Glutamatergic neuron (in vitro differentiated cells): ENCODE data around the gene HOOK1. TPM values are rescaled to one million over a fixed set of nuclear protein-coding genes. Genes with fewer than 3 reads are reported as not detected.

ENCODE experiments used
- DNase-seq: peaks from one replicate; pipeline ENCODE4 v3.0.0; 2022
- H3K27ac Mint-ChIP-seq: one replicate; pipeline ENCODE4 v1.8.0; 2020; ENCODE audit warnings: mild to moderate bottlenecking, mixed read lengths, inconsistent platforms; ENCODE audit not compliant: unreplicated experiment
- H3K27me3 Mint-ChIP-seq: one replicate; pipeline ENCODE4 v1.8.0; 2020; ENCODE audit warnings: mild to moderate bottlenecking, moderate library complexity, mixed read lengths, inconsistent platforms; ENCODE audit not compliant: unreplicated experiment
- H3K36me3 Mint-ChIP-seq: one replicate; pipeline ENCODE4 v1.8.0; 2020; ENCODE audit warnings: mild to moderate bottlenecking, mixed read lengths, inconsistent platforms; ENCODE audit not compliant: unreplicated experiment
- H3K4me1 Mint-ChIP-seq: one replicate; pipeline ENCODE4 v1.8.0; 2020; ENCODE audit warnings: mild to moderate bottlenecking, low read depth, mixed read lengths, inconsistent platforms; ENCODE audit not compliant: unreplicated experiment
- H3K4me3 Mint-ChIP-seq: one replicate; pipeline ENCODE4 v1.8.0; 2020; ENCODE audit warnings: mild to moderate bottlenecking, mixed read lengths, inconsistent platforms; ENCODE audit not compliant: unreplicated experiment
- H3K9me3 Mint-ChIP-seq: one replicate; pipeline ENCODE4 v1.8.0; 2020; ENCODE audit warnings: mild to moderate bottlenecking, moderate library complexity, mixed read lengths, inconsistent platforms; ENCODE audit not compliant: unreplicated experiment
- CTCF ChIP-seq: fragments of 200-600 bp; sonication (generic); IDR thresholded peaks from one replicate; pipeline ENCODE4 v1.5.0; 2021; ENCODE audit not compliant: partially characterized antibody, unreplicated experiment
- total RNA-seq: library from RNA; stranded (reverse); fragmentation: NEBNext Ultra II Directional; extraction: Animal tissue kit (Norgen Biotek cat#: 25700); gene quantifications from one replicate; pipeline ENCODE4 v1.2.1, GENCODE V29; 2021; ENCODE audit not compliant: unreplicated experiment

HOOK1 gene
- total RNA-seq, 1 donor from 2014 or later: 2.1 TPM

- Mint-ChIP-seq H3K27me3 (no peaks in the 10 kb centered on the region), H3K9me3 (peaks cover 3% of the 10 kb centered on the region), H3K27ac (no peak overlapping the region), H3K4me1 (no peaks in the 10 kb centered on the region), H3K36me3 (no peaks in the 10 kb centered on the region), H3K4me3 (no peak overlapping the region)
- no peak for DNase-seq
- no peak for TF ChIP-seq CTCF
These were observed 1.6 kb downstream of the HOOK1 start for GRCh38 chr1:59816318-59816878.

GRCh38 chr1:59819566-59820438, 5.1 kb downstream of the HOOK1 start:
- no peak for DNase-seq
- TF ChIP-seq CTCF: no peak

DNA sequence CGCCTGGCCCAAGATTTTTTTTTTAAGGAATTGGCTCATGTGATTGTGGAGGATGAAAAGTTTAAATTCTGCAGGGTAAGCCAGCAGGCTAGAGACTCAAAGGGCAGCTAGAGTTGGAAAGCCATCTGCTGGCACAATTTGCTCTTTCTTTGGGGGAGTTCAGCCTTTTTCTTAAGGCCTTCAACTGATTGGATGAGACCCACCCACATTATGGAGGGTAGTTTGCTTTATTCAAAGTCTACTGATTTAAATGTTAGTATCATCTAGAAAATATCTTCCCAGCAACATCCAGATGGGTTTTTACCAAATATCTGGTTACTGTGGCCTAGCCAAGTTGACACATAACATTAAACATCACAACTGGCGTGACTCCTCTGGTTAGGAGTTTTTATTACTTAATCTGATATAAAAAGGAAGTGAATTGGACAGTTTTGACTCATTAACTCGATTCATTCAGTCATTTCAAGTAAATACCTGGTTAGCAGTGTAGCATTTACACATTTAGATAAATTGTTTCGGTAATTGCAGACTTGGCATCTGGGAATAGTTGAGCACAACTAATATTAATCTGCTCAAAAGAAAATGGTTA, 12.4 kb downstream of the HOOK1 start:
- H3K9me3 Mint-ChIP-seq: no peaks in the 10 kb centered on the region
- no peaks in the 10 kb centered on the region for H3K27me3 Mint-ChIP-seq
- no peak for DNase-seq
- H3K36me3 Mint-ChIP-seq: no peaks in the 10 kb centered on the region
- TF ChIP-seq CTCF: no peak
- H3K4me3 Mint-ChIP-seq: no peak overlapping the region
- no peaks in the 10 kb centered on the region for H3K4me1 Mint-ChIP-seq
- no peak overlapping the region for H3K27ac Mint-ChIP-seq

More at GRCh38 chr1:59819566-59820438, 5.1 kb downstream of the HOOK1 start:
- Mint-ChIP-seq H3K36me3 (no peaks in the 10 kb centered on the region), H3K27ac (no peak overlapping the region), H3K9me3 (peaks cover 2% of the 10 kb centered on the region), H3K4me3 (no peak overlapping the region), H3K4me1 (no peaks in the 10 kb centered on the region), H3K27me3 (no peaks in the 10 kb centered on the region)

DNA sequence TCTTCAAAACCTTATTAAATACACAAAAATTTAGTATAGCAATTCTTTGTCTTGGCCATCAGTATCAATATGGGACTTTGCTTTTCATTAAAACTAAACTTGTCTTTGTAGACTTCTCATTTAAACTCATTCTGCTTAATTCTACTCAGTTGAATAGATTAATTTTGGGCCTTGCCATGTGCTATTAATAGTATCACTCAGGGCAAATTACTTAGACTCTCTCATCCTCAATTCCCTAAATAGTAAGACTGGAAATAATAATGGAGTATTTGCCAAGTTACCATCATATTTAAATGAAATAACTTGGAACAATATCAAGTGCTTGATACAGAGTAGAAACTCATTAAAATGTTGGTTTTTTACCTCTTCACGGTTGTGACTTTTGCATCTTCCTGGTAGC, 13.4 kb downstream of the HOOK1 start:
- Mint-ChIP-seq H3K9me3 (no peaks in the 10 kb centered on the region), H3K4me1 (no peaks in the 10 kb centered on the region), H3K36me3 (no peaks in the 10 kb centered on the region), H3K27ac (no peak overlapping the region), H3K27me3 (no peaks in the 10 kb centered on the region), H3K4me3 (no peak overlapping the region)
- no peak for DNase-seq
- no peak for TF ChIP-seq CTCF

GRCh38 chr1:59831529-59831928, 16.8 kb downstream of the HOOK1 start:
- Mint-ChIP-seq H3K4me1 (no peaks in the 10 kb centered on the region), H3K4me3 (no peak overlapping the region), H3K27ac (no peak overlapping the region), H3K9me3 (no peaks in the 10 kb centered on the region), H3K27me3 (no peaks in the 10 kb centered on the region), H3K36me3 (no peaks in the 10 kb centered on the region)
- TF ChIP-seq CTCF: no peak
- DNase-seq: no peak
